HG03439 (cell line): Measurements from ENCODE around the gene PRSS33.

Source experiments
- ATAC-seq: cut with Tn5 transposase; IDR thresholded peaks from one replicate; pipeline ENCODE4 v1.9.1; 2021; ENCODE audit warnings: mild to moderate bottlenecking, moderate library complexity; ENCODE audit not compliant: unreplicated experiment

Gene PRSS33

GRCh38 chr16:2821487-2822157 is 34.3 kb upstream of the PRSS33 start:
- ATAC-seq, result no peak

GRCh38 chr16:2820836-2821486 is 33.6 kb upstream of the PRSS33 start:
- no peak for ATAC-seq

DNA sequence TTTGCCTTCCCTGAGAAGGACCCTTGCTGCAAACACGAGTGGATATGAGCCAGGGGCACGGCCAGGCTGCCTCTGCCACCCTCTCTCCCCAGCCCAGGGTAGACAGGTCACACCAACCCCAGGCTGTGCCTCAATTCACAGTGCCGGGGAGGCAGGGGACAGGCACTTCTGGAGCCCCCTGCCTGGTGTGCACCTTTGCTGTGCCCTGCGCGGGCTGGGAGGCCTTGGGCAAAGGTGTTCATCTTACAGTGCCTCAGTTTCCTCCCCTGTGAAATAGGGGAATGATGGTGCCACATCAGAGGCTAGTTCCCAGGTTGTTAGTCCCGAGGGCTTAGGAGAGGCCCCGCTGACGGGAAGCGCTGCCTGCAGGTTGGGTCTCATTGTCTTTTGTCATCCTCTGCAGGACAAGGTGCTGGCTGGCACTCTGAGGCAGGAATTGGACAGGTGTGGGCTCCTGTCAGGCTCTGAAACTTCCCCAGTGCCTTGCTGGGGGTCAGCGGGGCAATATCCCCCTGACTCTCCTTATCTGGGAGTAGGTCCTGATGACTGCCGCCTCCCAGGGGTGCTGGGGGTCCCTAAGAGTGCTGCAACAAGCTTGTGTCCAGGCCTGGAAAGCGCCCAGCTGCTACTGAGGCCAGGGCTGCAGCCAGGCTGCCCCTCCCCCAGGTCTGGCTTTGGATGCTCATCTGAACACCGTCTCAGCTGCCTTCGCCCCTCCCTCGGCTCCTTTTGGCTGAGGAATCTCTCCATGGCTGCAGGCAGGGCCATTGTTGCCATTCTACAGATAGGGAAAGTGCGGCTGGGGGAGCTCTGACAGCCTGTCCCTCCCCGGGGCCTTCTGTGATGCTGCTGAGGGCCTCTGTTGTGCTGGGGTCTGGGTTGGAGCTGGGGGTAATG is 32.8 kb upstream of the PRSS33 start:
- no peak for ATAC-seq

- no peak for ATAC-seq
Observed at GRCh38 chr16:2819179-2819938, 32.0 kb upstream of the PRSS33 start.

- no peak for ATAC-seq
Observed at GRCh38 chr16:2818272-2818876, 31.0 kb upstream of the PRSS33 start.

DNA sequence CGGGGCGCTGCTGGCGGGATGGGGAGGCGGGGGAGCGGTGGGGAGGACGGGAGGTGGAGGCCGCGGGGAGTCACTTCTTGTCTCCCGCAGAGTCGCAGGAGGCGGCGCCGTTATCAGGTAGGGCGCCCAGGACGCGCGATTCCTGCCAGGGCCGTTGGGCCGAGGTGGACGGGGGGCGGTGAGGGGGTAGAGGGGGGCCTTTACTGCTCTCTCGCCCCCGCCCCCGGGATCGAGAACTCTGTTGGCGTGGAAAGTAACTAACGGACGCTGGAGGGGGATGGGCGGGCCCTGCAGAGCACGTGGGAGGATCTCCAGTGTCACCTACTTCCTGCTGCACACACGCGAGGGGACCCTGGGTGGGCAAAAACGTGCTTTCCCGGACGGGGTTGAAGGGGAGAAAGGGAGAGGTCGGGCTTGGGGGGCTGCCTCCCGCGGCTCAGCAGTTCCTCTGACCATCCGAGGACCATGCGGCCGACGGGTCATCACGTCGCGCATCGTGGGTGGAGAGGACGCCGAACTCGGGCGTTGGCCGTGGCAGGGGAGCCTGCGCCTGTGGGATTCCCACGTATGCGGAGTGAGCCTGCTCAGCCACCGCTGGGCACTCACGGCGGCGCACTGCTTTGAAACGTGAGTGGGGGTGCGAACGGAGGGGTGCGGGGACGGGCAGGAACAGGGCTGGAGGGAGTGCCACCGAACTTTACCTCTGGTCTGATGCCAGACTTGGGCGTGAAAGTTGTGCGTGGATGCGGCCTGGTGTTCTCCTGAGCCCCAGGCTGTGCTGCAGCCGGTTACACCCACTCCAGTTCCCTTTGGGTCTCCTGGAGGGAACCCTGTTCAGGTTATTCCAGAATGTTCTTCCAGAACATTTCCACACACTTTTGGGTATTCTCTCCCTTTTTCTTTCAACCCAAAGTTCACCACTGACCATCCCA is 30.2 kb upstream of the PRSS33 start:
- no peak for ATAC-seq

- ATAC-seq, result no peak
Observed at GRCh38 chr16:2816751-2817339, 29.5 kb upstream of the PRSS33 start, which contains the start of gene PRSS21. Gene PRSS21, plus strand, starts transcription at chr16:2817237. Its CDS starts 32 bp downstream, at chr16:2817269.

- ATAC-seq, result no peak
Observed at GRCh38 chr16:2815299-2815771, 28.0 kb upstream of the PRSS33 start.

GRCh38 chr16:2814551-2815298 is 27.4 kb upstream of the PRSS33 start:
- no peak for ATAC-seq

- ATAC-seq, result no peak
Observed at GRCh38 chr16:2813771-2814221, 26.4 kb upstream of the PRSS33 start.

- no peak for ATAC-seq
Observed at GRCh38 chr16:2811703-2812471, 24.5 kb upstream of the PRSS33 start.

GRCh38 chr16:2810651-2811050 is 23.3 kb upstream of the PRSS33 start:
- ATAC-seq, result no peak

- no peak for ATAC-seq
Observed at GRCh38 chr16:2809149-2809760, 21.9 kb upstream of the PRSS33 start.

DNA sequence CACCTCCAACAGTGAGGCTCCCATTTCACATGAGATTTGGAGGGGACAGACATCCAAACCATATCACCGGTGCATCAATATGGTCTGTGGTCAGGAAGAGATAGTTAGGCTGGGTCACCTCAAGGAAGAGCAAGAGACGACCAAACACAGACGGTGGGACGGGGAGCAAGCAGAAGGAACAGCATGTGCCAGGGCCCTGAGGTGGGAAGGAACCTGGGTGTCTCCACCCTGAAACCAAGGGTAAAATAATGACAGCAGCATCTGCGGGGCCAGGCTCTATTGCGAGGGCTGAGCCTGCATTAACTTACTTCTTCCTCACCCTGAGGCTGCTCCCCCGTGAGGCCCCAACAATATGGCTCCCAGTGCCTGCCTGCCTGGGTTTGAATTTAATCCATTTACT is 20.8 kb upstream of the PRSS33 start:
- ATAC-seq, result no peak

- no peak for ATAC-seq
Observed at GRCh38 chr16:2806286-2806685, 18.9 kb upstream of the PRSS33 start.

DNA sequence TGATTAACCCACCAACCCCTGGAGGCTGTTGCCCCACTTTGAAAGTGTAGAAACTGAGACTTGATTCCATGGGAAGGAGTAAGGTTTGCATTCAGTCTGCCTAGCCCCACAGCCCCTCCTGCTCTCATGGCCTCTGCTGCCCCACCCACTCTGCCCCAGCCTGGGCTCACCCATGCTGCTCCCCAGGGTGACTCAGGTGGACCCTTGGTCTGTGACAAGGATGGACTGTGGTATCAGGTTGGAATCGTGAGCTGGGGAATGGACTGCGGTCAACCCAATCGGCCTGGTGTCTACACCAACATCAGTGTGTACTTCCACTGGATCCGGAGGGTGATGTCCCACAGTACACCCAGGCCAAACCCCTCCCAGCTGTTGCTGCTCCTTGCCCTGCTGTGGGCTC is 17.4 kb upstream of the PRSS33 start:
- ATAC-seq, result no peak
